OCI-LY7 (cell line): ENCODE measurements around the gene COMMD10. TPM values are rescaled to one million over a fixed set of nuclear protein-coding genes. Genes with fewer than 3 reads are reported as not detected.

Source experiments
- BruUV-seq: library from RNA; stranded (reverse); fragments of 400-500 nt; replicated peaks from 2 replicates; lab custom pipeline; 2021; lab: Mats Ljungman, UMichigan
- CTCF ChIA-PET: fragments of 300-600 bp; sonication (Branson Sonifier 250); formaldehyde crosslinking; loops from one replicate; lab custom pipeline; 2022; ENCODE audit warnings: antibody characterized with exemption; ENCODE audit not compliant: unreplicated experiment; lab: Charles Lee
- POLR2A ChIA-PET: fragments of 300-600 bp; sonication (Branson Sonifier 250); formaldehyde crosslinking; loops from one replicate; lab custom pipeline; 2022; ENCODE audit warnings: antibody characterized with exemption; lab: Charles Lee
- DNase-seq: peaks from one replicate; pipeline ENCODE4 v3.0.0-alpha.2; 2015; ENCODE audit warnings: low spot score
- H2AFZ ChIP-seq: fragments of 200-600 bp; sonication (generic), shearing (Covaris generic); 2 replicates; pipeline ENCODE4 v1.6.1; 2014; ENCODE audit warnings: mild to moderate bottlenecking, antibody characterized with exemption, low read length, moderate library complexity
- H3K27ac ChIP-seq: fragments of 200-600 bp; sonication (generic); 2 replicates; pipeline ENCODE4 v1.5.1; 2014; ENCODE audit warnings: mixed run types, low read depth, mild to moderate bottlenecking, moderate library complexity, low read length, inconsistent platforms; ENCODE audit not compliant: poor library complexity, severe bottlenecking
- H3K36me3 ChIP-seq: fragments of 200-600 bp; sonication (generic); 2 replicates; pipeline ENCODE4 v1.6.1; 2014; ENCODE audit warnings: mild to moderate bottlenecking, antibody characterized with exemption, low read length, moderate library complexity, mixed read lengths; ENCODE audit not compliant: insufficient read depth
- H3K4me1 ChIP-seq: fragments of 200-600 bp; sonication (generic); 2 replicates; pipeline ENCODE4 v1.5.1; 2014; ENCODE audit warnings: mild to moderate bottlenecking, low read length; ENCODE audit not compliant: insufficient read depth, poor library complexity, severe bottlenecking
- H3K4me2 ChIP-seq: fragments of 200-600 bp; sonication (generic); 2 replicates; pipeline ENCODE4 v1.6.1; 2014; ENCODE audit warnings: mild to moderate bottlenecking, low read length
- H3K4me3 ChIP-seq: fragments of 200-600 bp; sonication (generic); 2 replicates; pipeline ENCODE4 v1.5.1; 2014; ENCODE audit warnings: mild to moderate bottlenecking, low read depth, low read length; ENCODE audit not compliant: poor library complexity, severe bottlenecking
- H3K79me2 ChIP-seq: fragments of 200-600 bp; sonication (generic); 2 replicates; pipeline ENCODE4 v1.6.1; 2016; ENCODE audit warnings: low read depth, mild to moderate bottlenecking, low read length, moderate library complexity, mixed read lengths; ENCODE audit not compliant: insufficient read depth
- H3K9me2 ChIP-seq: fragments of 200-600 bp; sonication (generic); 2 replicates; pipeline ENCODE4 v1.6.1; 2016; ENCODE audit warnings: mild to moderate bottlenecking, low read length, mixed read lengths; ENCODE audit not compliant: insufficient read depth
- H3K9me3 ChIP-seq: fragments of 200-600 bp; sonication (generic); 2 replicates; pipeline ENCODE4 v1.6.1; 2014; ENCODE audit warnings: mild to moderate bottlenecking, mixed run types, low read length, mixed read lengths
- H4K20me1 ChIP-seq: fragments of 200-600 bp; sonication (generic); 2 replicates; pipeline ENCODE4 v1.6.1; 2014; ENCODE audit warnings: mild to moderate bottlenecking, antibody characterized with exemption, low read length, moderate library complexity, mixed read lengths; ENCODE audit not compliant: insufficient read depth
- EZH2phosphoT487 ChIP-seq: fragments of 200-600 bp; sonication (generic); IDR thresholded peaks from 2 replicates; pipeline ENCODE4 v1.6.1; 2018; ENCODE audit warnings: low read depth, borderline replicate concordance, mild to moderate bottlenecking, mixed run types, antibody characterized with exemption, low read length, moderate library complexity, mixed read lengths
- intact Hi-C: fragments of 100-400 bp; cut with micrococcal nuclease; formaldehyde crosslinking; loops from one replicate; pipeline ENCODE4 v1.10.0; 2022; ENCODE audit not compliant: unreplicated experiment
- total RNA-seq, 2 experiments: library from RNA; depleted of rRNA in 1 of 2; stranded (reverse); fragments of >200 nt in 1 of 2; shearing (Covaris generic) in 1 of 2; gene quantifications; 2 replicates each; pipeline ENCODE4 v1.2.3, GENCODE V29; 2014 to 2022
- TF ChIP-seq, protein P1 (sequence below): fragments of 200-600 bp; sonication (generic); conservative IDR thresholded peaks from 2 replicates; pipeline ENCODE4 v1.5.1; 2014; ENCODE audit warnings: mild to moderate bottlenecking, antibody characterized with exemption, low read length, moderate library complexity, mixed read lengths

COMMD10 gene
- total RNA-seq, 2 experiments from 2014 or later: 15.0 to 15.7 TPM

DNA sequence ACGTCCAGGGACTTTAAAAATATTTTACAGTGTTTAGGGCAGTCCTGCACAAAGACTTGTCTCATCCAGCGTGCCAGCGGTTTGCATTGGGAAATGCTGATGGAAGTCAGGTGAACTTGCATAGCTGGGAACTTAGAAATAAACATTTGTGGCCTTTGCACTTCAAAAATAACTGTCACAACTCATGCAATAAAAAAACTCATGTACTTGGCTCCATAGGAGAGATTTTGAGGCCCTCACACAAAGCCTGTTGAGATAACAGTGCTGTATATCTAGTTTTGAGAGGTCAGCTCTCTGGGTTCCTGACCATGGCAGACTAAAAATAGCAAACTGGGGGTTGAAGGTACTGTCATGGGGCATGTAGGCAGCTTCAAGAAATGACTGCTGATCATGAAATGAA lies 5.5 kb downstream of the COMMD10 start:
- BruUV-seq: no TSS peak
- TF ChIP-seq, protein P1, sequence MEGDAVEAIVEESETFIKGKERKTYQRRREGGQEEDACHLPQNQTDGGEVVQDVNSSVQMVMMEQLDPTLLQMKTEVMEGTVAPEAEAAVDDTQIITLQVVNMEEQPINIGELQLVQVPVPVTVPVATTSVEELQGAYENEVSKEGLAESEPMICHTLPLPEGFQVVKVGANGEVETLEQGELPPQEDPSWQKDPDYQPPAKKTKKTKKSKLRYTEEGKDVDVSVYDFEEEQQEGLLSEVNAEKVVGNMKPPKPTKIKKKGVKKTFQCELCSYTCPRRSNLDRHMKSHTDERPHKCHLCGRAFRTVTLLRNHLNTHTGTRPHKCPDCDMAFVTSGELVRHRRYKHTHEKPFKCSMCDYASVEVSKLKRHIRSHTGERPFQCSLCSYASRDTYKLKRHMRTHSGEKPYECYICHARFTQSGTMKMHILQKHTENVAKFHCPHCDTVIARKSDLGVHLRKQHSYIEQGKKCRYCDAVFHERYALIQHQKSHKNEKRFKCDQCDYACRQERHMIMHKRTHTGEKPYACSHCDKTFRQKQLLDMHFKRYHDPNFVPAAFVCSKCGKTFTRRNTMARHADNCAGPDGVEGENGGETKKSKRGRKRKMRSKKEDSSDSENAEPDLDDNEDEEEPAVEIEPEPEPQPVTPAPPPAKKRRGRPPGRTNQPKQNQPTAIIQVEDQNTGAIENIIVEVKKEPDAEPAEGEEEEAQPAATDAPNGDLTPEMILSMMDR: no peak
- TF ChIP-seq EZH2phosphoT487: no peak
- Histone ChIP-seq H3K9me3 (no peaks in the 10 kb centered on the region), H3K36me3 (peaks cover 38% of the 10 kb centered on the region), H3K4me2 (no peak overlapping the region), H3K27ac (no peak overlapping the region), H3K4me3 (no peak overlapping the region), H3K4me1 (no peaks in the 10 kb centered on the region), H2AFZ (no peak overlapping the region), H3K79me2 (peaks cover 5% of the 10 kb centered on the region; the same call in 1 of the 2 replicates), H3K9me2 (no peaks in the 10 kb centered on the region), H4K20me1 (no peaks in the 10 kb centered on the region)
- ChIA-PET POLR2A (no interaction called here), CTCF (no interaction called here)
- DNase-seq: no peak
- intact Hi-C loops: no loop called here

DNA sequence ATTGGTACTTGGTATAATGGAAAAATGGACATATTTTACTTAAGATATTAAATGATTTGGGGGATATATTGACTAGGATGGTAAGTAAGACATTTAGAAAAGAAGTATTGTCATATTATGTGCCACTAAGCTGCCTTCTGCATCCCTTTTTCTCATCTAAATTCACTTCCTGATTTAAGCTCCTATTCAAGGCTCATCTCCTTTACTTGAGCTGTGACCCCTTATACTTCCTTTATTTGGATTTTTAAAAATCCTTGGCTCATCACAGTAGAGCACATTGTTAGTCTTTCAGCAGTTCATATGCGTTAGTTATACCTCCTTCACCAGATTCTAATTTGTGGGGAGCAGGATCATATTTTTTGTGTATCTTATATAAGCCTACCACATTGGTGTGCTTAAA lies 6.6 kb downstream of the COMMD10 start:
- no peak overlapping the region for H2AFZ ChIP-seq
- H3K4me1 ChIP-seq: no peaks in the 10 kb centered on the region
- H3K9me3 ChIP-seq: no peaks in the 10 kb centered on the region
- H3K9me2 ChIP-seq: no peaks in the 10 kb centered on the region
- no TSS peak for BruUV-seq
- H3K36me3 ChIP-seq: peaks cover 39% of the 10 kb centered on the region
- H3K79me2 ChIP-seq: no peaks in the 10 kb centered on the region
- POLR2A ChIA-PET: interaction anchor here (0.6 kb wide), 1 partner anchor 423 kb away, joined by 3 read pairs; no protein-coding TSS in a partner anchor
- TF ChIP-seq, protein P1: no peak
- no peak for TF ChIP-seq EZH2phosphoT487
- H3K4me3 ChIP-seq: no peak overlapping the region
- no peak overlapping the region for H3K4me2 ChIP-seq
- intact Hi-C loops: no loop called here
- H4K20me1 ChIP-seq: no peaks in the 10 kb centered on the region
- no peak for DNase-seq
- no peak overlapping the region for H3K27ac ChIP-seq
- CTCF ChIA-PET: no interaction called here

DNA sequence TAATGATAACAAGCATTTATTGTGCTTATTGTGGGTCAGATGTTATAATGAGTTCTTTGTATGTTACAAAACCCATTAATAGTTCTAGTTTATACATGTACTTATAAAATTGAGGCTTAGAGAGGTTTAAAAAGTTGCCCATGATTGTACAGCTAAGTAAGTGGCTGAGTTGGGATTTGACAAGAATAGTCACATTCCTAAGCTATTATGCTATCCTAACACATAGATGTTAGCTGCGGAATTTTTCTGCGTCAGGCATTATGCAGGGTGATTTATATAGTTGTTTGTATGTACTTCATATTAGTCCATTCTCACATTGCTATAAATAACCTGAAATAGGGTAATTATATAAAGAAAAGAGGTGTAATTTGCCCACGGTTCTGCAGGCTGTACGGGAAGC lies 12.5 kb downstream of the COMMD10 start:
- H4K20me1 ChIP-seq: no peaks in the 10 kb centered on the region
- no peak overlapping the region for H2AFZ ChIP-seq
- no peak overlapping the region for H3K27ac ChIP-seq
- H3K4me2 ChIP-seq: no peak overlapping the region
- no peaks in the 10 kb centered on the region for H3K9me3 ChIP-seq
- no peak overlapping the region for H3K4me3 ChIP-seq
- POLR2A ChIA-PET: interaction anchor here (0.8 to 1.2 kb wide), 4 partner anchors 14 to 85 kb away, joined by 3 to 4 read pairs (median 3); no protein-coding TSS in a partner anchor
- H3K79me2 ChIP-seq: no peaks in the 10 kb centered on the region
- H3K36me3 ChIP-seq: peaks cover 30% of the 10 kb centered on the region
- H3K4me1 ChIP-seq: no peaks in the 10 kb centered on the region
- intact Hi-C loops: no loop called here
- no peak for DNase-seq
- no peaks in the 10 kb centered on the region for H3K9me2 ChIP-seq
- CTCF ChIA-PET: no interaction called here
- BruUV-seq: no TSS peak
- no peak for TF ChIP-seq EZH2phosphoT487
- TF ChIP-seq, protein P1: no peak
